GM19397 (cell line): ENCODE results near the gene GLRA3.
"Not testable (repeated sequence)": the region's sequence is repeated elsewhere in the genome, so short reads cannot be mapped to it uniquely, and the experiment has no call there.

Experiments
- ATAC-seq: cut with Tn5 transposase; IDR thresholded peaks from one replicate; pipeline ENCODE4 v1.9.1; 2021; ENCODE audit warnings: mild to moderate bottlenecking, moderate library complexity; ENCODE audit not compliant: unreplicated experiment

The GLRA3 gene

GRCh38 chr4:174669270-174669669, 159.8 kb downstream of the GLRA3 start:
- no peak for ATAC-seq

- no peak for ATAC-seq
These were observed 163.2 kb downstream of the GLRA3 start for GRCh38 chr4:174665799-174666198.

GRCh38 chr4:174663216-174663615, 165.8 kb downstream of the GLRA3 start:
- ATAC-seq = no peak

- ATAC-seq = no peak
These were observed 170.8 kb downstream of the GLRA3 start for GRCh38 chr4:174658246-174658645.

- no peak for ATAC-seq
These were observed 171.6 kb downstream of the GLRA3 start for GRCh38 chr4:174657472-174657871.

- ATAC-seq = no peak
These were observed 174.4 kb downstream of the GLRA3 start for GRCh38 chr4:174654634-174655033.

GRCh38 chr4:174650711-174651355, 178.2 kb downstream of the GLRA3 start:
- ATAC-seq = no peak

- ATAC-seq = no peak
These were observed 180.2 kb downstream of the GLRA3 start for GRCh38 chr4:174648812-174649211.

- no peak for ATAC-seq
These were observed 182.7 kb downstream of the GLRA3 start for GRCh38 chr4:174646326-174646725.

- ATAC-seq = no peak
These were observed 188.9 kb downstream of the GLRA3 start for GRCh38 chr4:174640146-174640545.

GRCh38 chr4:174635732-174636131, 193.3 kb downstream of the GLRA3 start:
- ATAC-seq = no peak

GRCh38 chr4:174633399-174633798, 195.6 kb downstream of the GLRA3 start:
- ATAC-seq = no peak

- peak; percentile 62 for ATAC-seq
These were observed 196.9 kb downstream of the GLRA3 start for GRCh38 chr4:174631901-174632758.

- ATAC-seq = not testable (repeated sequence)
These were observed 199.1 kb downstream of the GLRA3 start for GRCh38 chr4:174629907-174630450.

GRCh38 chr4:174629265-174629664, 199.8 kb downstream of the GLRA3 start:
- no peak for ATAC-seq

GRCh38 chr4:174628191-174628590, 200.9 kb downstream of the GLRA3 start:
- ATAC-seq = no peak

- no peak for ATAC-seq
These were observed 201.6 kb downstream of the GLRA3 start for GRCh38 chr4:174627473-174627872.

GRCh38 chr4:174626342-174627008, 202.6 kb downstream of the GLRA3 start:
- no peak for ATAC-seq

- no peak for ATAC-seq
These were observed 212.4 kb downstream of the GLRA3 start for GRCh38 chr4:174616661-174617060.

GRCh38 chr4:174613979-174614378, 215.1 kb downstream of the GLRA3 start:
- no peak for ATAC-seq

GRCh38 chr4:174611792-174612191, 217.3 kb downstream of the GLRA3 start:
- no peak for ATAC-seq
